Neural cell (in vitro differentiated cells): ENCODE measurements around the gene RELA. TPM values are rescaled to one million over a fixed set of nuclear protein-coding genes. Genes with fewer than 3 reads are reported as not detected.

Experiments
- H2AFZ ChIP-seq: fragments of 200-600, 300-800 bp; sonication (generic), shearing (Covaris generic); 2 replicates; pipeline ENCODE4 v1.6.0; 2014; ENCODE audit warnings: low read depth, mild to moderate bottlenecking, antibody characterized with exemption, low read length, moderate library complexity
- H3F3A ChIP-seq: fragments of 200-600 bp; shearing (Covaris generic); 2 replicates; pipeline ENCODE4 v1.6.1; 2016; ENCODE audit warnings: mild to moderate bottlenecking, moderate library complexity, mixed read lengths, antibody characterized with exemption, low read length; ENCODE audit not compliant: insufficient read depth, poor library complexity, severe bottlenecking
- H3K27ac ChIP-seq: fragments of 200-600, 300-800 bp; sonication (generic), shearing (Covaris generic); 2 replicates; pipeline ENCODE4 v1.5.1; 2014; ENCODE audit warnings: mild to moderate bottlenecking, low read length, moderate library complexity
- H3K27me3 ChIP-seq: fragments of 300-800, 200-600 bp; sonication (generic), shearing (Covaris generic); 2 replicates; pipeline ENCODE4 v1.6.0; 2014; ENCODE audit warnings: mild to moderate bottlenecking, low read depth, low read length, moderate library complexity; ENCODE audit not compliant: insufficient read depth
- H3K36me3 ChIP-seq: fragments of 300-800, 200-600 bp; sonication (generic), shearing (Covaris generic); 2 replicates; pipeline ENCODE4 v1.5.1; 2014; ENCODE audit warnings: mild to moderate bottlenecking, antibody characterized with exemption, low read length, moderate library complexity; ENCODE audit not compliant: insufficient read depth
- H3K4me2 ChIP-seq: fragments of 300-800, 200-600 bp; sonication (generic), shearing (Covaris generic); 2 replicates; pipeline ENCODE4 v1.6.0; 2014; ENCODE audit warnings: mild to moderate bottlenecking, low read length
- H3K4me3 ChIP-seq: fragments of 300-800, 200-600 bp; sonication (generic), shearing (Covaris generic); 2 replicates; pipeline ENCODE4 v1.5.1; 2014; ENCODE audit warnings: mild to moderate bottlenecking, low read length, moderate library complexity
- H3K79me2 ChIP-seq: fragments of 200-600 bp; shearing (Covaris generic); replicated peaks from 2 replicates; pipeline ENCODE4 v1.6.0; 2014; ENCODE audit warnings: mild to moderate bottlenecking, low read length, moderate library complexity; ENCODE audit not compliant: insufficient read depth
- H3K9ac ChIP-seq: fragments of 300-800, 200-600 bp; sonication (generic), shearing (Covaris generic); 2 replicates; pipeline ENCODE4 v1.6.1; 2016; ENCODE audit warnings: mild to moderate bottlenecking, low read length, mixed read lengths
- H3K9me2 ChIP-seq: fragments of 200-600 bp; shearing (Covaris generic); 2 replicates; pipeline ENCODE4 v1.6.1; 2016; ENCODE audit warnings: mild to moderate bottlenecking, low read length, mixed read lengths; ENCODE audit not compliant: insufficient read depth
- H3K9me3 ChIP-seq: fragments of 200-600, 300-800 bp; sonication (generic), shearing (Covaris generic); 2 replicates; pipeline ENCODE4 v1.6.1; 2016; ENCODE audit warnings: mild to moderate bottlenecking, mixed run types, low read length, moderate library complexity, mixed read lengths
- H4K20me1 ChIP-seq: fragments of 200-600 bp; shearing (Covaris generic); 2 replicates; pipeline ENCODE4 v1.6.1; 2016; ENCODE audit warnings: mild to moderate bottlenecking, mixed run types; ENCODE audit not compliant: insufficient read depth
- CTCF ChIP-seq: fragments of 450-650 bp; IDR thresholded peaks from 2 replicates; pipeline ENCODE4 v1.5.1; 2014; ENCODE audit warnings: antibody characterized with exemption, mild to moderate bottlenecking, moderate library complexity; ENCODE audit not compliant: poor library complexity, severe bottlenecking
- EP300 ChIP-seq: fragments of 450-650 bp; conservative IDR thresholded peaks from 2 replicates; pipeline ENCODE4 v1.6.1; 2014; ENCODE audit warnings: antibody characterized with exemption, mild to moderate bottlenecking, moderate library complexity; ENCODE audit not compliant: poor library complexity, severe bottlenecking
- EZH2 ChIP-seq: fragments of 200-600, 300-800 bp; shearing (Covaris generic), sonication (generic); IDR thresholded peaks from 2 replicates; pipeline ENCODE4 v1.6.1; 2014; ENCODE audit warnings: antibody characterized with exemption, low read length, borderline replicate concordance, mild to moderate bottlenecking; ENCODE audit not compliant: insufficient read depth, poor library complexity, severe bottlenecking
- MXI1 ChIP-seq: fragments of 450-650 bp; conservative IDR thresholded peaks from 2 replicates; pipeline ENCODE4 v1.6.1; 2014; ENCODE audit warnings: antibody characterized with exemption, mild to moderate bottlenecking; ENCODE audit not compliant: poor library complexity, severe bottlenecking
- POLR2AphosphoS5 ChIP-seq: IDR thresholded peaks from 2 replicates; pipeline ENCODE4 v1.6.1; 2012
- RAD21 ChIP-seq: fragments of 450-650 bp; conservative IDR thresholded peaks from 2 replicates; pipeline ENCODE4 v1.6.1; 2014; ENCODE audit warnings: antibody characterized with exemption, mild to moderate bottlenecking, moderate library complexity
- REST ChIP-seq: IDR thresholded peaks from 2 replicates; pipeline ENCODE4 v1.6.1; 2012; ENCODE audit warnings: borderline replicate concordance
- SMC3 ChIP-seq: fragments of 450-650 bp; conservative IDR thresholded peaks from 2 replicates; pipeline ENCODE4 v1.6.1; 2014; ENCODE audit warnings: antibody characterized with exemption, mild to moderate bottlenecking, moderate library complexity; ENCODE audit not compliant: poor library complexity
- TAF1 ChIP-seq: IDR thresholded peaks from 2 replicates; pipeline ENCODE4 v1.6.1; 2012; ENCODE audit warnings: low read depth
- polyA plus RNA-seq: library from polyadenylated mRNA; depleted of rRNA; stranded (reverse); fragments of >200 nt; gene quantifications from 2 replicates; pipeline ENCODE4 v1.2.3, GENCODE V29; 2014

RELA gene
- polyA plus RNA-seq, 1 donor from 2014 or later: 19.3 TPM

DNA sequence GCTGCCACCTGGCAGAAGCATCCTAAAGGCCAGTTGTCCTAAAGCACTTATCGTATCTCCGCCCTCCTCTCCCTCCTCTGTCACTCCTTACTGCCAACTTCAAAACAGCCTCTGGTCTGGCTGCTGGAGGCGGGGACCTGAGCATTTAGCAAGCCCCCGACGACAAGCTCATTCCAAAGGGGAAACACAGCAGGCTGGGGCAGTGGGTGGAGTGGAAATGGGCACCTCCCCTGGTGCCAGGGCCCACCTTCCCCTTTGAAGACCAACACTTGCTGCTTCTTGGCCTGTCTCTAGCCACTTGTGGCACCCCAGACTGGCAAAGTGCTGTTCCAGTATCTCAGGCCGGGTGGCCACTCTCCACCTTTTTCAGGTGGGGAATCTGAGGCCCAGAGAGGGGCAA lies 52.3 kb downstream of the RELA start:
- Histone ChIP-seq H3K27me3 (no peaks in the 10 kb centered on the region), H3K9me2 (no peaks in the 10 kb centered on the region), H3K4me3 (peak overlapping the region; percentile 81), H3F3A (no peaks in the 10 kb centered on the region), H3K9ac (no peak overlapping the region), H4K20me1 (no peaks in the 10 kb centered on the region), H2AFZ (no peak overlapping the region), H3K9me3 (no peaks in the 10 kb centered on the region), H3K79me2 (peaks cover 5% of the 10 kb centered on the region), H3K4me2 (no peak overlapping the region), H3K36me3 (no peaks in the 10 kb centered on the region), H3K27ac (no peak overlapping the region)
- TF ChIP-seq RAD21 (no peak), SMC3 (no peak), TAF1 (no peak)

DNA sequence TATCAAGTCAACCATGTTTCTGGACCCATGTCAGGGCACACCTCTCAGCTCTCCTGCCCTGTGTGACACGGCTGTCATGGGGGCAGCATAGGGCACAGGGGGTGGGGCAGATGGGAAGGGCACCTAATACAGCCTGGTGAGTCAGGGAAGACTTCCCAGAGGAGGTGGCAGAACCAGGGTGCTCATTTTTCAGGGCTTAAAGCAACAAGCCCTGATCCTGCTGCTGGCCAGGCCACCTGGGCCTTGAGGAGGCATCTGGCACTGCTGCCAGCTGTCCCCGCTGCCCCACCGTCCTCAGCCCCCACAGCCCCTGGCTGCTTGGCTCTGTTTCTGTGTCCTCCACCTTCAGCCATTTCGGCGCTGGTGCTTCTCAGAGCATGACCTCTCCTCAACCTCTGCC lies 53.1 kb downstream of the RELA start:
- Histone ChIP-seq H2AFZ (no peak overlapping the region), H3K4me2 (no peak overlapping the region), H3K9me3 (no peaks in the 10 kb centered on the region), H3K9ac (no peak overlapping the region), H3K4me3 (no peak overlapping the region), H3K27me3 (no peaks in the 10 kb centered on the region), H3K27ac (no peak overlapping the region), H3K9me2 (no peaks in the 10 kb centered on the region), H3K79me2 (peaks cover 5% of the 10 kb centered on the region), H3F3A (no peaks in the 10 kb centered on the region), H4K20me1 (no peaks in the 10 kb centered on the region), H3K36me3 (no peaks in the 10 kb centered on the region)
- TF ChIP-seq TAF1 (no peak), SMC3 (no peak), MXI1 (no peak), EZH2 (no peak), REST (no peak), CTCF (no peak), EP300 (no peak)

DNA sequence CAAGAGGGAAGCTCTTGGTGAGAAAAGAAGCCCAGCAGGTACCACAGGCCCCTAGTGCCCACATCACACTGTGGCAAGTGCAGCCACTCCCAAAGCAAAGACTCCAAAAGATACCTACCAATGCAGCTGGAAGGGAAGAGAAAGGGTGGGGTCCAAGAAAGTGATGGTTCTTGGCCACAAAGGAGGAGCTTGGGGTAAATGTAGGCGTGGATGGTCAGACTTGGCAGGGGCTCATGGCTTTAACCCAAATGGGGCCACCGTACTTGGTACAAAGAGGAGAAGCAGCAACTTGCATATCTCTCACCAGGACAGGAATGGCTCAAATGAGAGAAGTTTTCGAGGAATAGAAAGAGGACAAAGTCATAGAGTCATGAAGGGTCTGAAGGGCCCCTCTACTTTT lies 53.5 kb downstream of the RELA start:
- peaks cover 2% of the 10 kb centered on the region for H3K79me2 ChIP-seq
- H3F3A ChIP-seq: no peaks in the 10 kb centered on the region
- no peaks in the 10 kb centered on the region for H3K9me3 ChIP-seq
- no peaks in the 10 kb centered on the region for H3K27me3 ChIP-seq
- H3K9ac ChIP-seq: no peak overlapping the region
- no peak overlapping the region for H3K4me2 ChIP-seq
- TF ChIP-seq POLR2AphosphoS5 (no peak), REST (no peak), SMC3 (no peak), EZH2 (no peak), TAF1 (no peak), RAD21 (no peak), CTCF (no peak), EP300 (no peak), MXI1 (no peak)
- H4K20me1 ChIP-seq: no peaks in the 10 kb centered on the region
- H3K9me2 ChIP-seq: no peaks in the 10 kb centered on the region
- H3K36me3 ChIP-seq: no peaks in the 10 kb centered on the region
- H3K27ac ChIP-seq: no peak overlapping the region
- H2AFZ ChIP-seq: no peak overlapping the region
- H3K4me3 ChIP-seq: no peak overlapping the region
